Uterus (tissue), 2 donors: Measurements from ENCODE around the gene KRTAP2-4.

ENCODE experiments used
- POLR2A ChIP-seq, 2 donors: fragments of 450-650 bp; IDR thresholded peaks; one replicate each; pipeline ENCODE4 v1.6.1; 2016; ENCODE audit warnings: antibody characterized with exemption in 2 of 2, mild to moderate bottlenecking in 1 of 2, moderate library complexity in 1 of 2
- TF ChIP-seq, protein P1 (sequence below), 4 experiments: fragments of 200-600 bp in 2 of 4; fragments of 450-650 bp in 2 of 4; sonication (generic) in 2 of 4; IDR thresholded peaks; one replicate each; pipeline ENCODE4 v1.5.1; 2016 to 2019; ENCODE audit warnings: antibody characterized with exemption in 4 of 4, mild to moderate bottlenecking in 2 of 4, moderate library complexity in 1 of 4

DNA sequence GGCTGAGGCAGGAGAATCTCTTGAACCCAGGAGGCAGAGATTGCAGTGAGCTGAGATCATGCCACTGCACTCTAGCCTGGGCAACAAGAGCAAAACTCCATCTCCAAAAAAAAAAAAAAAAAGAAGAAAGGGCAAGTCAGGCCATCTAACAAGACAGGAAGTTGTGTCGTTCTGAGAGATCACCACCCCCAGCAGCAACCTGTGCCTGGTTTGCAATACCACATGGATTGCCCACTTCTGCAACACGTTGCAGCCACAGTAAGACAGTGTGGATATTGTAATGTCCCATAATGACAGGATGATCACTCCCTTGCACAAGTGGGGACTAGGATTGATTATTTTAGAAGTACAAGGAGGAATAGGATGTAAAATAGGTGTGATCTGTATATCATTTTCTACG is 3.4 kb upstream of the KRTAP2-4 start:
- TF ChIP-seq, protein P1, sequence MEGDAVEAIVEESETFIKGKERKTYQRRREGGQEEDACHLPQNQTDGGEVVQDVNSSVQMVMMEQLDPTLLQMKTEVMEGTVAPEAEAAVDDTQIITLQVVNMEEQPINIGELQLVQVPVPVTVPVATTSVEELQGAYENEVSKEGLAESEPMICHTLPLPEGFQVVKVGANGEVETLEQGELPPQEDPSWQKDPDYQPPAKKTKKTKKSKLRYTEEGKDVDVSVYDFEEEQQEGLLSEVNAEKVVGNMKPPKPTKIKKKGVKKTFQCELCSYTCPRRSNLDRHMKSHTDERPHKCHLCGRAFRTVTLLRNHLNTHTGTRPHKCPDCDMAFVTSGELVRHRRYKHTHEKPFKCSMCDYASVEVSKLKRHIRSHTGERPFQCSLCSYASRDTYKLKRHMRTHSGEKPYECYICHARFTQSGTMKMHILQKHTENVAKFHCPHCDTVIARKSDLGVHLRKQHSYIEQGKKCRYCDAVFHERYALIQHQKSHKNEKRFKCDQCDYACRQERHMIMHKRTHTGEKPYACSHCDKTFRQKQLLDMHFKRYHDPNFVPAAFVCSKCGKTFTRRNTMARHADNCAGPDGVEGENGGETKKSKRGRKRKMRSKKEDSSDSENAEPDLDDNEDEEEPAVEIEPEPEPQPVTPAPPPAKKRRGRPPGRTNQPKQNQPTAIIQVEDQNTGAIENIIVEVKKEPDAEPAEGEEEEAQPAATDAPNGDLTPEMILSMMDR (IDR thresholded peaks at IDR 0.05) = no peak
- TF ChIP-seq POLR2A (IDR thresholded peaks at IDR 0.05) = no peak
